Activated CD8-positive, alpha-beta memory T cell treated with anti-CD3 and anti-CD28 coated beads, Interleukin-2, amount 50 U/mL, for 24 hours (primary cell): ENCODE measurements around the gene FGF12.
A peak's percentile ranks its signal among the peaks of the same experiment; 100 is the strongest.
"Not testable (repeated sequence)": the region's sequence is repeated elsewhere in the genome, so short reads cannot be mapped to it uniquely, and the experiment has no call there.

Experiments used
- DNase-seq: peaks from one replicate; pipeline ENCODE4 v3.0.0-alpha.2; 2020; ENCODE audit errors: extremely low read depth

Gene FGF12

DNA sequence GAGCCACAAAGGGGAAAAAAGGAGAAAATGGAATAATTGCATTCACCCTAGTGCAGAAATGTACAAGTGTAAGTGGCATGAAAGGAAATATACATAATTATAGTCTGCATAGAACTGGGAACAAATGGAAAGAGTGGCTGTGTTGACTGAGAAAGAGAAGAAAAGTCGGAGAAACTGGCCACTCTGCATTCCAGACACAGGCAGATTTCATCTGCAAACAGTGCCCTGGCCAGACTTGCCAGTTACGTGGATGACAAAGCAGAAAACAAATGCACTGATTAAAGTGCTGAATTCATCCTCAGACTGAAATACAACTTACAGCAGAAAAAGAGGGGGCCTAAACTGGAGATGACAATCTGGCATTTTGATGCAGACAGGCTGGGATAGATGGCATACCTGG is 129.8 kb downstream of the FGF12 start:
- no peak for DNase-seq

DNA sequence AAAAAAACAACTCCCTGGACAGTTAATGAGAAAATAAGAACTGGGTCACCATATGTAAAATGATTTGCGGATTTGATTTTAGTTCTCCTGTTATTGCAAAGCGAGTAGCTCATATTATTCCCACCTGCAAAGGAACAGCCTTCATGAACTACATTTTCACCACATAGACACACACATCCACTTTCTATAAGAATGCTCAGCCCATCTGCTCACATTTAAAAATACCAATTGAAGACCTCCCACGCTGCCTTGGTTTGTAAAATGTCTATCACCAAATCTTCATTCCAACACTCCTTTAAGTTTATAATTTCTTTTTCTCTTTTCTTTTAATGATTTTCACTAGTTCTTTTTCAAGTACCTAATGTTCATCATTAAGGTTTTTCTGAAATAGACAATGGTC is 148.6 kb downstream of the FGF12 start:
- DNase-seq = no peak

DNA sequence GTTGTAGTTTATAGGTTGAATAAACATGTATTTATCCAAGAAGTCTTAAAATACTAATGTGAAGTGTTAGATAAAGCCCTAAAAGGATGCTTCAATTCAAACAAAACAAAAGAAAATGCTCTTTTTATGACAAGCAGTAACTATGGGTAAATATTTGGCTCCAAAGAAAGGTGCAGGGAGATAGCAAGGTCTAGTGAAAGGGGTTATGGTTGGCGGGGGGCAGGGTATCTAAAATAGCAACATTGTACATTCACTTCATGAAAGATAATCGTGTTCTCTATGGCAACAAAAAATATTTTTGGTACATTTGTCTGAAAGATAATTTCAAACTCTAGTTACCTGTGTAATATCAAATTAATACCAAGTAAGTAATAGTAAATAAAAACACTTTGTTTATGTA is 149.5 kb downstream of the FGF12 start:
- DNase-seq = no peak

DNA sequence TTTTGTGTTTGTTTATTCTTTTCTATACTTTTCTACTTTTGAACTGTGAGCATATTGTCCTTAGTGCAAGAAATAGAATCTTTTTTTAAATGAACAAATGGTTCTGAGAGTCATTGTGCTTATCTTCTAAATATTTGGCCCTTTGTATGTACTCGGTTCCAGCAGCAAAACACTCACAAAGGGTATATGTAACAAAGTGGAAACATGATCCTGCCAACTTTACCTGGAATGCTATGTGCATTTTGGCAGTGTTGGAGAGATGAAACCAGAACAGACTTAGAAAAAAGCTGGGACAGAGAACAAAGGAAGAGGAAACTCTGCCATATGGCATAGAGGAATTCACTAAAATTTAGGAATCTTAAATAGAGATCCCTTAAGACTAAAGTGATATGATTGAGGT is 150.1 kb downstream of the FGF12 start:
- no peak for DNase-seq

DNA sequence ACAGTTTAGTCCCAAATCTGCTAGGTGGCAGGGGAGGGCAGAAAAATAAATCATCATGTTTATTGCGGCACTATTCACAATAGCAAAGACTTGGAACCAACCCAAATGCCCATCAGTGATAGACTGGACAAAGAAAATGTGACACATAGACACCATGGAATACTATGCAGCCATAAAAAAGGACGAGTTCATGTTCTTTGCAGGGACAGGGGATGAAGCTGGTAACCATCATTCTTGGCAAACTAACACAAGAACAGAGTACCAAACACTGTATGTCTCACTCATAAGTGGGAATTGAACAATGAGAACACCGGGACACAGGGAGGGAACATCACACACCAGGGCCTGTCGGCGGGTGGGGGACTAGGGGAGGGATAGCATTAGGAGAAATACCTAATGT is 150.6 kb downstream of the FGF12 start:
- DNase-seq = not testable (repeated sequence)

DNA sequence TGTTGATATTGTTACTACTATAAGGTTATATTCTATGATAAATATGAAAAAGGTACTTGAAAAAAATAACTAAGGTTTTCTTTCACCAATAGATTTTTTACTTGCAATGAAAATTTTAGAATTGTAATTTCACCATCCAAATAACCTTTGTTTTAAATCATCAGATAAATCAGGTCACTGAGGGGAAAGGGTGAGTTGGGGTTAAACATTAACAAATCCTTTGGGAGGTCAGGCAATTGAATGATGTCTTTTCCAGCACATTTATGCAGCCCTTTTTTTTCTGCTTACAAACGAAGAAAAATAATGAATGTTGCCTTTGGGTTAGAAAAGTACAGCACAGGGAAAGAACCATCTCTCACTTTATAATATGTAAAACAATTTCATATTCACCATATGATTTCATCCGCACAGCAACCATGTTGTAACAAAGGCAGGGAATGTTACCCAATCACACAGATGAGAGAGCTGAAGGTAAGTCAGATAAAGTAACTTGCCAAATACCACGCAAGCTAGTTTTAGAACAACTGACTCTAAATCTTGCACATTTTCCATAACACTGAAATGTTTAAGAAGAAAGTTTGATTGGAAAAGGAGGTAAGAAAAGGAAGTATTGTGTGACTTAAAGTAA is 151.3 kb downstream of the FGF12 start:
- DNase-seq = no peak

DNA sequence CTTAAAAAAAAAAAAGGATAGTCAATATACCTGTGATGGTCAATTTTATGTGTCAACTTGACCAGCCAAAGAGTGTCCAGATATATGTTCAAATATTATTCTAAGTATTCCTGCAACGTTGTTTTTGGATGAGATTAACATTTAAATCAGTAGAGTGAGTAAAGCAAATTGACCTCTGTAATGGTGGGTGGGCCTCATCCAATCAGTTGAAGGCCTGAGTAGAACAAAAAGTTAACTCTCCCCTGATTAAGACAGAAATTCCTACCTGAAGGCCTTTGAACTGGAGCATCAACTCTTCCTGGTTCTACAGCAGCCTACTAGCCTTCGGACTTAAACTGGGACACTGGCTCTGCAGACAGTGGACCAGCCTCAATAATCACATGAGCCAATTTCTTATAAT is 154.1 kb downstream of the FGF12 start:
- DNase-seq = no peak

DNA sequence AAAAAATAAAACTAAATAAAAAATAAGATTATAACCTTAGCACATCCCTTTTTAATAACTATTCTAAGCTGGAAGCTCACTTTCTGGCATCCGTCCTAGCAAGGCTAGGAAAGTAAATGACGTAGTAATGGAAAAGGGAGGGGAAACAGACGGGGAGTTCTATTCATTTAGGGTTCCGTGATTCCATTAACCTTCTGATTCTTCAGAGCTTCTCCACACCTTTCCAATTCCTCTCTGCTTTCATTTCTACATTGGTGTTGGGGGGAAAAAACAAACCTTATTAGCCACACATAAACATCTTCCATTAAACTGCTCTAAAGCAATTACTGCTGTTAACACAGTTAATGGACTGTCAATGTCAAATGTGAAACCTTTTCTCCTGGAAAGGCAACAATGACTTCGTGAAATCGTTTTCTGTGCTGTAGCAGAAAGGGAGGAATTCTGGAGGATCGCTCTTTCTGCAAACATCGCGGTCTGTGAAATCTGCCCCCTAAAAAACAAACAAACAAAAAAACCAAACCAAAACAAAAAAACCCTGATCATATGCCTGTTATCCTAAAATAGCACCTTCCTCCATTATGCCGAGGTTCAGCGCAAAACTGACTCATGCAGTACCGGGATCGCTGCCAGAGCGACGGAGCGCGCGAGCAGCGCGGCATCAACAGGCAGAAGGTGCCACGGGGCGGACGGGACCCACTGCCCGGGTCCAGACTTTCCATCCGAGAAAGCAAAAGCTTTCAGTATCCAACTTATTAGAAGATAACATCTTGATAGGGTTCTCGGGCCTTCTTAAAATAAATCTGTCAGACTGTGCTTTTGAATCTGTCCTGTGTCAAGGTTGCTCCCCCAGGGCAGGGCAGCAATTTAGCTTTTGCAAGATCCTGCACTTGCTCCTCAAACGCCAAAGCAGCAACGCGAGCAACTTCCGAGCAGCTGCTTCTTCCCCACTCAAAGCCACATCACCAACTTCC is 156.2 kb downstream of the FGF12 start:
- DNase-seq = no peak

DNA sequence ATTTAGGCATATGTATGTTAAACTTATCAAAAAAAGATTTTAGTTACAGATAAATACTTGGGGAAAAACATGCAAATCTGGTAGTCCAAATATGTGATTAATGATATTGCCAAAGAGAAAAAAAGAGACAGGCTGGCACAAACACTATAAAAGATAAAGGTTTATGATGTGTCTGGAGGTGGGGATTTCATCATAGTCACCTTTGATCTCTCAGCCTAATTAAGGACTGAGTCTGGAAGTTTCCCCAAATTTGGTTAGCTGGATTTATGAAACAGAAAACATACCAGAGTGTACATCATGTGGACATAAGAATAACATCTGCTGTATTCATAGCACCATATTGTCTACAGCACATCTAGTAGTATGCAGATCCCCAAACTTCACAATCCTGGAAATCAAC is 157.0 kb downstream of the FGF12 start:
- DNase-seq = no peak

DNA sequence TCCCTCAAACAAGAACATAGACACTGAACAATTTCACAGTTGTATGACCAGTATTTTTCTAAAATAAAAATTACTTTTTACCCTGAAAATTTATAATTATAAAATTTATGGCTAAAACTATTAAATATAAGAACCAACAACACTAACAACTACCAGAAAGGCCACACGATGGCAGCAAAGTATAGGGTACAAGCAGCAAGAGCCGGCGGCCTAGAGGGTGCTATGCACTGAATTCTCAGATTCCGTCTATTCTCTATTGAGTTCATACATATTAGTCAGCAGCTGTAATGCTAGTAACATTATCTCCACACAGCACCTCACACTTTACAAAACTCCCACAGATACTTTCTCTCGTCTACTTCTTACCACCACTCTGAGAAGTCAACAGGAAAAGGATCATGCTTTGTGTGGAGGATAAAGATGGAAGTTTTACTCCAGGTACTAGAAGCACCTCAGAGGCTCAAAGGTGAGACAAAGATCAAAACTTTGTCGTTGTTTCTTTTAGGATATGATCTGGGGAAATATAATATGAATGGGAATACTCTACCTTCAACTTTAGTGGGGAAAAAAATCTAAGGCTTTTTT is 160.5 kb downstream of the FGF12 start:
- peak; percentile 25 for DNase-seq

DNA sequence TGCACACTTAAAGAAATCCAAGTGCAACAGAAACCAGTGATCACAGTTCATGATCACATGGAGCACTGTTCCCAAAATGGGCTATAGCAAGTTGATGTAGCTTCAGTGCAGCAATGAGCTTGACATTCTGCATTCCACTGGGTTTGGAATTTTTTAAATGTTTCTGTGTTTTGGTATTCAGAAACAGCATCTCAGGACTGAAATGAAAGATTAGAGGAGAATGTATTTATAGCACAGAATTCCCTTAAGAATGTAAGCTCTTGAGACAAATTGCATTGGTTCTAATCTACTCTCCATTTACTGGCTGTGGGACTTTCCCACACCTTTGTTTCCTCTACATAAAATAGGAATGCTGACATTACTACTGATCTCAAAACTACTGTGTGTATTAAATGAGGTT is 162.7 kb downstream of the FGF12 start:
- no peak for DNase-seq

DNA sequence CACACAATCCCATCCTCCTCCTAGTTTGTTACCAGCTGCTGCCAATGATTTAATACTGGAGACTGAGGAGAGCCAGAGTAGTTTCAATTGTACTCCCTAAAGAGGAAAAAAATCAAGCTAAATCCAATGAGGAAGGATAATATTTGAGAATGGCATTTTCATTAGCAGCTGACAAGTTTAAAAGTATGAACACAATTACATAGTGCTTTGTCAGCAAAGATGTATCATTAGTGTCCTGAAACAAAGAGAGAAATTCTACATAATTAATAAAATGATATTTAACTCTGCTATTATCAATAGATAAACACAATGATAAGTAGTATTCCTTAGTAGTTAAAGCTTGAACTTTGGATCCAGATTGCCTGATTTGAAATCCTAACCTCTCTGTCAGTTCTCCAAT is 163.9 kb downstream of the FGF12 start:
- no peak for DNase-seq

DNA sequence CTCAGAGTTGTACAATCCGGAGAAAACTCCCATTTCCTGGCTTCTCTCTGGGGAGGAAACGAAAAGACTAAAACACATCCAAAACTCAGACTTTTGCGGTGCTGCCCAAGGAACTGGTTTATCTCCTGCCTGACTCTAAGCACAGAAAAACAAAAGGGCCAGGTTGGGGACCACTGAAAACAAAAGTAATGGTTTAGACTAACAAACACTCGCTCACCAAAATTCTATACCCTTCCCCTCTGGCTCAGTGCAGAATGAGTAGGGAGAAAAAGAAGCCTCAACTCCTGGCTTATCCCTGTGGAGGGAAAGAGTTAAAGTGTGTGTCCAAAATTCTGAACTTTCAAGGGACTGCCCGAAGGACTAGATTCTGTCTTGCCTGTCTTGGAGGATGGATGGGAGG is 173.6 kb downstream of the FGF12 start:
- no peak for DNase-seq

DNA sequence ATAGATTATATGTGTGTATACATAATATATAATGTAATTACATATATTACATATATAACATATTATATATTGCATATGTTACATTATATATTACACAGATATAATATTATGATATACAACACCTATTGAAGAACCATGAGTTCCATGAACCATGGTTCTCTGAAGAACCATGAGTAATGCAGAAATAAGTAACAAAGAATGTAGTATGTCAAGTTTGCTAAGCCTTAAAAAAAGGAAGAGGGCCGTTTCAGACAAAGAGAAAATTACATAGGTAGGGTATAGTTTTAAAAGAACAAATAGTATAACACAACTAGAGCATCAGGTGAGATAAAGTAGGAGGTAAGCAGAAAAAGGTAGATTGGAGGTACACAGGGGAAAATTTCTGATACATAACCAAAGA is 177.0 kb downstream of the FGF12 start:
- DNase-seq = no peak

DNA sequence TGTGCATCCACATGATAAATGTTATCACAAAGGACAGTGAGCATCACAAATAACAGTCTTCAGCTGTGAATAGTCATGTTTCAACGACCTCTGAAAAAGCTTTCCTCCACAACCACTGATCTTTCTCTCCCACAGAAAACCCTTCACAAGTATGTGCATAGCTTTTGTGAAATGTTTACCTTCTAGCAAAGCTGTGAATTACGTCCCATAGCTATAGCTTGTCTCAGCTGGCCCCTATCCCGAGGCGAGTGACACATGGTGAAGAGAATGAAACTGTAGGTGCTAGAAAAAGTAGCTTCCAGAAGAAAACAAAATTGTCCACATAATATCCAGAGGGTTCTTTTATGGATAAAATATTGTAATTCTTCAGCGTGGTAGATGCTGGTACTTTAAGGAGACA is 182.0 kb downstream of the FGF12 start:
- no peak for DNase-seq

DNA sequence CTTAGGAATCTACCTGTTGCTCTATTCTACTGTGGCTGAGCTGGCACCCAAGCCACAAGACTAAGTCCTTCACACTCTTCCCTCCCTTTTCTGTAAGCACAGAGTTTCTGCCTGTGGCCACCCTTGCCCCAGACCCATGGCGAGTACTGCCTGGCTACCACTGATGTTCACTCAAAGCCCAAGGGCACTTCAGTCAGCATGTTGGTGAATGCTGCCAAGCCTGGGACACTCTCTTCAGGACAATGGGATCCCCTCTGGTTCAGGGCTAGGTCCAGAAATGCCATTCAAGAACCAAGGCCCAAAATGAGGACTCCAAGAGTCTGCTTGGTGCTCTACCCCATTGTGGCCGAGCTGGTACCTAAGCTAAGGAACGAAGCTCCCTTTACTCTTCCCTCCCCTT is 184.2 kb downstream of the FGF12 start:
- DNase-seq = no peak

DNA sequence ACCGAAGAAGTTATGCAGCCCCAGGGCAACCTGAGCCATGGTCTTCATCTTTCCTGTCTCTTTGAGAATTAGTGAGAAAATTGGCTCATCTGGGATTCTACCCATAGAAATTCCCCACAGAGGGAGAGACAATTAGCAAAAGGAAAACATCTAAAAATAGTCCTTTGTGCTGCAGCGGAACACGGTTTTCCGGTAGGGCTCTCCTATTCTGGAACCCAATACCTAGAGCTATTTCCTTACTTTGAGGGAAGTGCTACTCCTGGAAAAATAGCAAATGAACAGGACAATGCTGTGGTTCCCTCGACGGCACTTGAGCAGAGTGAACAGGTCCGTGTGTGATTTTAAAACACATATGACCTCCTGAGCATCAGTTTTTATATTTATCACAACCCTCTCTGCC is 210.5 kb downstream of the FGF12 start:
- DNase-seq = no peak

DNA sequence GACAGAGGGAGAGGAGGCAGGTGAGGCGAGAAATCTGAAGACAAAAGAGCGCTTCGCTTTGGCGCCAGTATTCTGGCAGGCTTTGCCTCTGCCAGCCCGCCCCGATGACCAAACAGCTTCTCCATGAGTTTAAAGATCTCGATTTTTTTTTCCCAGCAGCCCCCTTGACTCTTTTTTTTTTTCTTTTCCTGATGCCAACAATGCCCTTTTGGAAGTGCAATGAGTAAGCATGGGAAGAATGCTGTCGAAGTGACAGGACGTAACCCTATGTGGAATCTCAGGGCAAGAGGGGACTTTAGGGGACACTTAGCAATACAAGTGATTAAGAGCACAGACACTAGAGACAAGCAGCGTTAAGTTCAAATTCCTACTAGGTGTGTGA is 211.7 kb downstream of the FGF12 start:
- DNase-seq = no peak

DNA sequence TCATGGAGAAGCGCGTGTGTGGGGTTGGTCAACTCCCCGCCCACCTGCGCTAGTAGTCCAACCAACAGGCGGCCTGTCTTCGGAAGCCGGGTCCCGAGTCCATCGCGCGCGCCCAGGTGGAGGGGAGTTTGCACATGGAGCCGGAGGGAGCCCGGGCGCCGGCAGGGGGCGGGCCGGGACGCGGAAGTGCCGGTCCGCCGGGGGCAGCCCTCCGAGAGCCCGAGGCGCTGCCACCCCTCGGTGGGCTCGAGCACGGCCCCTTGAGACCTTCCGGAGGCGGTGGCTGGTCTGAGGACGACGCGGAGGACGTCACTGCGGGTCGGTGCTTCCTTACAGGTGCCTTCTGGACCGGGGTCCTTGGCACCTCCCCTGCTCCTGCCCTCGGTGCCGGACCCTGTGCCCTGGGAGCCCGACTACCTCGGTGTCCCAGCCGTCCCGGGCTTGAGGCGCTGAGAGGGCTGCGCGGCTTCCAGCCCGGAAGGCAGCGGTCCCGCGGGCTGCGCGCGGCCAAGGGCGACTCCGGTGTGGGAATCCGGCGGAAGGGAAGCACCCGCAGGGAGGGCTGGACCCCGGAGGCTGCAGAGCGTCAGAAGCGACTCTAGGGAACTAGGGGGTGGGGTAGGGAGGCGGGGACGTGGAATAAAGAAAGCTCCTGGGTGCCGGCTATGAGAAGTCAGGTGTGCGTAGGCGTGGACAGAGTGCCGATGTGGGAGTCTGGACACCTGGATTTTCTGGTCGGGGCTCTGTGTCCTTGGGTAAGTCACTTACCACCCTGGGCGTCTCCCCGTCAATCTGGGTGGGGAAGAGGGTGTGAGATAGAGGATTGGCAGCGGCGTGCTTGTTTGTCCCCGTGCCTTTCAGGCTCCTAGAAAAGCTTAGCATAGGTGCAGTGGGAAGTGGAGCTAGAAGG is 212.3 kb downstream of the FGF12 start:
- DNase-seq = no peak

DNA sequence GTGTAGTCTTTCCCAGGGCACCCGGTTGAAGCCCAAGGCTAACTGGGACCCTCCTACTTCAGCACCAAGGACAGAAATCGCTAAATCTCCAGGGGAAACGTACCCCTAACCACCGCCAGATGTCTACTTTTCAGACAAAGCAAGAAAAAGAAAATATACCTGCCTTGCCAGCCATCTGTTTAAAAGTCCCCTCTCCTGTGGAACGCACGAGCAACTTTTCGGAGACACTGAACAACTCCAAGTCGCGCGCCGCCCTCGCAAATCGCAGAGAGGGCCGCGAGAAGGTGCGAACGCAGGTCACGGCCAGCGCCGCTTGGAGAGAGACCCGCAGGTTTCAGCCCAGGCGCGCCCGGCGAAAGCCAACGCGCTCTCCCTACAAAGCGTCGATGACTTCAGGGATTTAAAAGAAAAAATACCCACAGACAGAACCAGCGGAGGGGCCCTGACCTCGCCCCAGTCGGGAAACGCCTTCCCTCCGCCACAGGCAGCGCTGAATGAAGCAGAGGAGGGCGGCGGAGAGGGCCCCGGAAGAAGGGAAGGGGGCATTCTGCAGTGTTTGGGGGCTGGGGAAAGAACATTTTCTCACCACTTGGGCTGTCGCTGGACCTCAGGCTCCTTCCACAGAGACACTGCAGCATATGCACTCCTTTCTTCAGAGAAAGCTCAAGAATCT is 213.1 kb downstream of the FGF12 start:
- no peak for DNase-seq

DNA sequence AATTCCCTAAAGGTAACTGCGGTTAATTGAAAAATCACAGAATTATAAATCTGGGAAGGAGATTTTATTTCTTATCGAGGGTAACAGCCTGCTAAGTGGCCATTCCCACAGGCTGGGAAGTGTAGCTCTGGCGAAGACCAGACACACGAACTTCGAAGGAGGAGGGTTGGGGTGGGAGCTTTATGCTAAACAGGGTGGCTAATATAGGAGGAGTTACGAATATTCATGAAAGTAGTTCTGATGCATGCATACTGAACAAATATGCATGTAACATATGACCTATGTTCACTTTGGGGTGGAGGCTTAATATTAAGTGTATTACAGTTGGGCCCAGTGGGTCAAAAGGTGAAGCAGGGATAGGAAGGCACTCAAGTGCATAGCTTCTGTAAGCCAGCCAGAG is 221.6 kb downstream of the FGF12 start:
- DNase-seq = no peak
